GM12891 (cell line): ENCODE data around the gene IL1RL2.

Experiments
- POLR2A ChIP-seq: IDR thresholded peaks from 2 replicates; pipeline ENCODE4 v1.6.1; 2011; ENCODE audit warnings: low read depth, low read length, control low read depth
- POLR2AphosphoS5 ChIP-seq: IDR thresholded peaks from 2 replicates; pipeline ENCODE4 v1.6.1; 2011; ENCODE audit warnings: low read depth, low read length, control low read depth
- TAF1 ChIP-seq: IDR thresholded peaks from 2 replicates; pipeline ENCODE4 v1.6.1; 2011; ENCODE audit warnings: low read depth, low read length, control low read depth

DNA sequence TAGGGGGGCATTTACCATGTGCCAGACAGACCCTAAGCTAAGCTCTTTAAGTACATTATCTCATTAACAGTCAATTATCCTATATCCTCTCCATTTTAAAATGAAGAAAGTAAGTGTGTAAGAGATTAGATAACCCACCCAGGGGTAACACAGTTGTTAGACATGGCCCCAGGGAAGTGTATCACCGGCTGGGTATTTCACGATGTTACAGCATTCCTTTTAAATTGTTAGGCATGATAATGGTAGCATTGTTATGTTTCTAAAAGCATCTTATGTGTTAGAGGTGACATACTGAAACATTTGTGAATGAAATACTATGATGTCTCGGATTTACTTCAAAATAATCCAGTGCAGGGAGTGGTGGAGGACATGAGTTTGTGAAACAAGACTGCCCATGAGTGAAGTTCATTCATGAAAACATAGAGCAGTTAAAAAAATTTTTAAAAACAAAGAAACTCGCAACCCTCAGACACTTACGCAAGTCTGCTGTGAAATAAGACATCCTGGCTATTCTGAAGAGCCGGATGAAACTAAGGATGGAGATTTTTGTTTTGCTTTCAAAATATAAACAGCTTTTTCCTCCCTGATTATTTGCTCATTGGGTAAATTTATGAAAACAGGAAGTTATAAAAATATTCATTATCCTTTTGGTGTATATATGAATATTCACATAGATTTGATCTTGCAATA is 54.9 kb downstream of the IL1RL2 start:
- TF ChIP-seq POLR2AphosphoS5 = no peak
- TF ChIP-seq TAF1 = no peak
- no peak for TF ChIP-seq POLR2A
